K562 (cell line): ENCODE data around the gene ANKMY1. TPM values are rescaled to one million over a fixed set of nuclear protein-coding genes. Genes with fewer than 3 reads are reported as not detected.

ENCODE experiments used
- ATAC-seq: fragments of 200-7000 bp; cut with Tn5 transposase; 3 replicates; pipeline ENCODE4 v1.9.1; 2020; ENCODE audit warnings: moderate library complexity
- BruUV-seq: library from RNA; stranded (reverse); fragments of 400-500 nt; replicated peaks from 2 replicates; lab custom pipeline; 2021; lab: Mats Ljungman, UMichigan
- CTCF ChIA-PET: fragments of 300-600 bp; formaldehyde crosslinking; extraction: SDS; loops from one replicate; lab custom pipeline; 2021; ENCODE audit warnings: low intra/inter-chr PET ratio; lab: Yijun Ruan, JAX
- POLR2A ChIA-PET: fragments of 300-600, 350-650 bp; sonication (Branson Sonifier 250); formaldehyde crosslinking; extraction: SDS; loops from one replicate; lab custom pipeline; 2021; ENCODE audit warnings: antibody characterized with exemption, inconsistent platforms; lab: Yijun Ruan, JAX
- DNase-seq, 4 experiments: peaks; one replicate each; pipeline versions ENCODE4 v3.0.0 to v3.0.0-alpha.2; 2011 to 2018; ENCODE audit warnings: low spot score in 3 of 4, mixed read lengths in 3 of 4; ENCODE audit errors: extremely low read depth in 1 of 4
- FAIRE-seq: peaks from 2 replicates; lab custom pipeline; 2011; peaks lifted over from hg19 to GRCh38; lab: Jason Lieb, UNC
- H2AFZ ChIP-seq: 2 replicates; pipeline ENCODE4 v1.6.0; 2011; ENCODE audit warnings: low read depth, low read length, control low read depth, inconsistent platforms
- H3K27ac ChIP-seq: fragments of 200-600 bp; 3 replicates; pipeline ENCODE4 v1.8.0; 2011; ENCODE audit warnings: low read depth, mild to moderate bottlenecking, control low read depth, inconsistent platforms, low read length, moderate library complexity, mixed read lengths; ENCODE audit errors: extremely low read depth
- H3K27me3 ChIP-seq, 2 experiments: fragments of 300-600 bp in 1 of 2; 2 replicates in 1 of 2; 3 replicates in 1 of 2; pipeline versions ENCODE4 v1.6.0 to v1.8.0; 2011; ENCODE audit warnings: inconsistent platforms in 2 of 2, low read length in 2 of 2, mild to moderate bottlenecking in 1 of 2, mixed read lengths in 1 of 2, moderate library complexity in 1 of 2; ENCODE audit not compliant: control insufficient read depth in 2 of 2, insufficient read depth in 2 of 2
- H3K36me3 ChIP-seq: fragments of 300-600 bp; 3 replicates; pipeline ENCODE4 v1.8.0; 2011; ENCODE audit warnings: mild to moderate bottlenecking, low read length, inconsistent platforms; ENCODE audit not compliant: control insufficient read depth, insufficient read depth
- H3K4me1 ChIP-seq, 2 experiments: fragments of 200-600 bp in 1 of 2; replicated peaks in 1 of 2; 2 replicates in 1 of 2; 3 replicates in 1 of 2; pipeline versions ENCODE4 v1.5.1 to v1.8.0; 2011; ENCODE audit warnings: inconsistent platforms in 2 of 2, low read length in 2 of 2, mild to moderate bottlenecking in 1 of 2, mixed read lengths in 1 of 2, moderate library complexity in 1 of 2; ENCODE audit not compliant: control insufficient read depth in 2 of 2, insufficient read depth in 2 of 2
- H3K4me2 ChIP-seq: 2 replicates; pipeline ENCODE4 v1.6.1; 2011; ENCODE audit warnings: low read length, control low read depth, inconsistent platforms, mixed read lengths; ENCODE audit not compliant: insufficient read depth
- H3K4me3 ChIP-seq: fragments of 200-600 bp; sonication (generic), shearing (Covaris generic); 2 replicates; pipeline ENCODE4 v1.5.1; 2016; ENCODE audit warnings: control low read depth, inconsistent platforms
- H3K79me2 ChIP-seq: fragments of 200-600 bp; 3 replicates; pipeline ENCODE4 v1.8.0; 2011; ENCODE audit warnings: low read length, inconsistent platforms; ENCODE audit not compliant: control insufficient read depth, insufficient read depth
- H3K9ac ChIP-seq, 2 experiments: 2 replicates each; pipeline versions ENCODE4 v1.6.0 to v1.6.1; 2011; ENCODE audit warnings: low read depth in 2 of 2, low read length in 2 of 2, control low read depth in 1 of 2, inconsistent platforms in 1 of 2, mild to moderate bottlenecking in 1 of 2, mixed read lengths in 1 of 2; ENCODE audit not compliant: insufficient read depth in 1 of 2
- H3K9me1 ChIP-seq: one replicate; pipeline ENCODE4 v1.6.0; 2011; ENCODE audit warnings: inconsistent platforms, mild to moderate bottlenecking, low read length, moderate library complexity; ENCODE audit not compliant: control insufficient read depth, insufficient read depth
- H3K9me3 ChIP-seq: replicated peaks from 2 replicates; pipeline ENCODE4 v1.5.1; 2011; ENCODE audit warnings: low read depth, low read length, inconsistent platforms; ENCODE audit not compliant: control insufficient read depth, insufficient read depth
- H4K20me1 ChIP-seq: replicated peaks from 2 replicates; pipeline ENCODE4 v1.6.1; 2011; ENCODE audit warnings: low read length, inconsistent platforms, mixed read lengths; ENCODE audit not compliant: control insufficient read depth, insufficient read depth
- CHD4 ChIP-seq: fragments of 200-600 bp; sonication (generic); IDR thresholded peaks from 3 replicates; pipeline ENCODE4 v1.6.1; 2012; ENCODE audit warnings: low read depth, mild to moderate bottlenecking, mixed read lengths, low read length, inconsistent platforms; ENCODE audit not compliant: insufficient read depth, insufficient replicate concordance, poor library complexity, severe bottlenecking
- EWSR1 ChIP-seq: fragments of 450-650 bp; IDR thresholded peaks from 2 replicates; pipeline ENCODE4 v1.6.1; 2018; ENCODE audit warnings: borderline replicate concordance, mild to moderate bottlenecking, low read depth, moderate library complexity; ENCODE audit not compliant: partially characterized antibody
- FOS ChIP-seq: IDR thresholded peaks from 3 replicates; pipeline ENCODE4 v1.6.1; 2011; ENCODE audit not compliant: insufficient read length; ENCODE audit errors: extremely low read depth
- FOXP1 ChIP-seq: sonication (generic); formaldehyde crosslinking; IDR thresholded peaks from 2 replicates; pipeline ENCODE4 v1.8.0; 2022; ENCODE audit warnings: mild to moderate bottlenecking, missing genetic modification reagents
- HDAC3 ChIP-seq: fragments of 450-650 bp; IDR thresholded peaks from 2 replicates; pipeline ENCODE4 v1.6.1; 2018; ENCODE audit warnings: borderline replicate concordance, mild to moderate bottlenecking, moderate library complexity; ENCODE audit not compliant: partially characterized antibody
- HMG20B ChIP-seq: fragments of 250-450 bp; sonication (Bioruptor Pico); IDR thresholded peaks from 2 replicates; pipeline ENCODE4 v1.5.0; 2021; ENCODE audit warnings: mild to moderate bottlenecking
- MAFG ChIP-seq: fragments of 450-650 bp; conservative IDR thresholded peaks from 2 replicates; pipeline ENCODE4 v1.6.1; 2016; ENCODE audit warnings: missing genetic modification characterization, missing compliant biosample characterization
- POU5F1 ChIP-seq: fragments of 150-350 bp; IDR thresholded peaks from 2 replicates; pipeline ENCODE4 v1.6.1; 2014; ENCODE audit warnings: borderline replicate concordance, low read length, low read depth, mild to moderate bottlenecking; ENCODE audit not compliant: partially characterized antibody
- PPARD ChIP-seq: fragments of 250-450 bp; sonication (Bioruptor Pico); IDR thresholded peaks from 2 replicates; pipeline ENCODE4 v1.8.0; 2022; ENCODE audit warnings: inconsistent platforms, mild to moderate bottlenecking, moderate library complexity
- SMAD1 ChIP-seq: fragments of 150-350 bp; IDR thresholded peaks from 2 replicates; pipeline ENCODE4 v1.6.1; 2014; ENCODE audit warnings: low read length, low read depth; ENCODE audit not compliant: partially characterized antibody
- YBX1 ChIP-seq: fragments of 450-650 bp; IDR thresholded peaks from 2 replicates; pipeline ENCODE4 v1.7.1; 2016; ENCODE audit warnings: mild to moderate bottlenecking
- ZNF592 ChIP-seq: fragments of 450-650 bp; IDR thresholded peaks from 2 replicates; pipeline ENCODE4 v1.6.1; 2017; ENCODE audit warnings: antibody characterized with exemption, mild to moderate bottlenecking
- WGBS: fragments of 100-300 bp; shearing (Covaris generic); methylation state at CpG from one replicate; pipeline ENCODE4 v1.1.6; 2016; ENCODE audit warnings: low coverage, mixed read lengths; ENCODE audit not compliant: insufficient coverage; ENCODE audit errors: missing lambda C conversion rate; 5-methylcytosine and 5-hydroxymethylcytosine counted together
- in situ Hi-C: fragments of 300-500 bp; cut with MboI; formaldehyde crosslinking; loops from 4 replicates; pipeline ENCODE4 v1.15.0; 2018; ENCODE audit warnings: inconsistent platforms, mixed read lengths
- intact Hi-C: fragments of 100-400 bp; cut with micrococcal nuclease; formaldehyde crosslinking; loops from 2 replicates; pipeline ENCODE4 v1.14.2; 2022
- polyA plus RNA-seq, 8 experiments: library from polyadenylated mRNA; depleted of rRNA in 4 of 8; stranded (reverse) in 5 of 8; unstranded in 3 of 8; fragments of >200 nt; fragmentation: Nextera tagmentation in 2 of 8; fragmentation: Illumina TruSeq in 1 of 8; extraction: Ambion mirVana in 2 of 8; extraction: Trizol in 1 of 8; gene quantifications; 2 replicates each; pipeline versions ENCODE4 v1.2.1 to v1.2.3, GENCODE V29; 2011 to 2014; ENCODE audit warnings: inconsistent platforms in 1 of 8, missing spikeins in 1 of 8
- total RNA-seq, 7 experiments: library from RNA; depleted of rRNA in 6 of 7; stranded (reverse); fragments of >200 nt in 6 of 7; fragmentation: Illumina TruSeq in 2 of 7; extraction: Trizol in 2 of 7; gene quantifications; 2 replicates each; pipeline versions ENCODE4 v1.2.1 to v1.2.3, GENCODE V29; 2011 to 2021; ENCODE audit warnings: low replicate concordance in 1 of 7

The ANKMY1 gene
- total and polyA plus RNA-seq, 9 of the 15 experiments (the other 6 are each of a cell fraction or from before 2014, with no cell fraction given): 0.75 to 15.1 (median 11.7) TPM

GRCh38 chr2:240510513-240511210 is 47.1 kb downstream of the ANKMY1 start:
- Histone ChIP-seq H3K27ac (no peak overlapping the region), H3K9me3 (no peaks in the 10 kb centered on the region), H3K9ac (no peak overlapping the region), H3K79me2 (no peaks in the 10 kb centered on the region), H3K27me3 (no peaks in the 10 kb centered on the region), H3K4me3 (no peak overlapping the region), H3K36me3 (peaks cover 20% of the 10 kb centered on the region; the same call in 2 of the 3 replicates), H3K4me2 (no peak overlapping the region), H2AFZ (no peak overlapping the region), H4K20me1 (no peaks in the 10 kb centered on the region), H3K9me1 (no peaks in the 10 kb centered on the region), H3K4me1 (peaks cover 2 to 9% of the 10 kb centered on the region in 2 experiments; a peak in 2 of 5 replicates)
- FAIRE-seq: no peak
- WGBS: 92% methylated on average over 9 of the region's 12 CpGs
- intact Hi-C loops (loop anchor here (10.0 kb wide), 2 partner anchors 54 to 194 kb away; partner anchors contain the start of genes DUSP28 and RNPEPL1), in situ Hi-C loops (no loop called here)
- TF ChIP-seq YBX1: no peak
- no peak for TF ChIP-seq POU5F1
- TF ChIP-seq HDAC3: no peak
- TF ChIP-seq MAFG (tag): no peak
- TF ChIP-seq ZNF592: no peak
- TF ChIP-seq SMAD1: no peak
- no peak for TF ChIP-seq CHD4
- TF ChIP-seq PPARD (CRISPR knock-in tag): no peak
- no peak for TF ChIP-seq FOS
- no peak for TF ChIP-seq EWSR1
- TF ChIP-seq FOXP1 (CRISPR knock-in tag): no peak
- no peak for TF ChIP-seq HMG20B (CRISPR knock-in tag)
- ChIA-PET CTCF (no interaction called here), POLR2A (no interaction called here)
- no peak for ATAC-seq
- DNase-seq: no peak
- BruUV-seq: no TSS peak
